NCI-H2029 (cell line): ENCODE data around the gene TRIM29.

Source experiments
- DNase-seq: peaks from one replicate; lab custom pipeline; 2025; lab: John Stamatoyannopoulos, UW

The TRIM29 gene

GRCh38 chr11:120139316-120140069, 1.6 kb upstream of the TRIM29 start:
- no peak for DNase-seq

GRCh38 chr11:120137187-120137610, 714 bp downstream of the TRIM29 start:
- DNase-seq, result no peak

- no peak for DNase-seq
Observed at GRCh38 chr11:120136356-120136755, 1.6 kb downstream of the TRIM29 start.

GRCh38 chr11:120135838-120136237, 2.1 kb downstream of the TRIM29 start:
- DNase-seq, result no peak

- DNase-seq, result no peak
Observed at GRCh38 chr11:120134931-120135228, 3.0 kb downstream of the TRIM29 start.

GRCh38 chr11:120134106-120134930, 3.6 kb downstream of the TRIM29 start:
- DNase-seq, result no peak

- DNase-seq, result no peak
Observed at GRCh38 chr11:120133216-120134105, 4.5 kb downstream of the TRIM29 start.

GRCh38 chr11:120132645-120133185, 5.2 kb downstream of the TRIM29 start:
- DNase-seq, result no peak

GRCh38 chr11:120131941-120132644, 5.8 kb downstream of the TRIM29 start:
- DNase-seq, result no peak

GRCh38 chr11:120130991-120131760, 6.7 kb downstream of the TRIM29 start:
- DNase-seq, result no peak

- no peak for DNase-seq
Observed at GRCh38 chr11:120130176-120130980, 7.5 kb downstream of the TRIM29 start.

GRCh38 chr11:120129570-120129969, 8.3 kb downstream of the TRIM29 start:
- DNase-seq, result no peak

GRCh38 chr11:120128392-120129119, 9.4 kb downstream of the TRIM29 start:
- DNase-seq, result no peak

GRCh38 chr11:120127236-120127635, 10.7 kb downstream of the TRIM29 start:
- no peak for DNase-seq

GRCh38 chr11:120126620-120127019, 11.3 kb downstream of the TRIM29 start:
- no peak for DNase-seq

GRCh38 chr11:120125509-120125908, 12.4 kb downstream of the TRIM29 start:
- no peak for DNase-seq

- DNase-seq, result no peak
Observed at GRCh38 chr11:120125024-120125423, 12.9 kb downstream of the TRIM29 start.

GRCh38 chr11:120124355-120124754, 13.6 kb downstream of the TRIM29 start:
- DNase-seq, result no peak

GRCh38 chr11:120123946-120124345, 14.0 kb downstream of the TRIM29 start:
- DNase-seq, result no peak
